PC-3 (cell line): ENCODE measurements around the gene ESYT2. TPM values are rescaled to one million over a fixed set of nuclear protein-coding genes. Genes with fewer than 3 reads are reported as not detected.

ENCODE experiments used
- ATAC-seq: fragments of 200-7000 bp; cut with Tn5 transposase; 2 replicates; pipeline ENCODE4 v1.9.1; 2020; ENCODE audit warnings: mild to moderate bottlenecking, moderate library complexity
- BruUV-seq: library from RNA; stranded (reverse); fragments of 400-500 nt; replicated peaks from 2 replicates; lab custom pipeline; 2021; lab: Mats Ljungman, UMichigan
- CTCF ChIA-PET: fragments of 300-600 bp; sonication (Branson Sonifier 250); formaldehyde crosslinking; loops from one replicate; lab custom pipeline; 2022; ENCODE audit warnings: antibody characterized with exemption; lab: Charles Lee
- POLR2A ChIA-PET: fragments of 300-600 bp; sonication (Branson Sonifier 250); formaldehyde crosslinking; loops from one replicate; lab custom pipeline; 2022; ENCODE audit warnings: antibody characterized with exemption; ENCODE audit not compliant: unreplicated experiment; lab: Charles Lee
- DNase-seq: peaks from one replicate; pipeline ENCODE4 v3.0.0-alpha.2; 2015
- H2AFZ ChIP-seq: fragments of 300-600 bp; sonication (generic); 2 replicates; pipeline ENCODE4 v1.6.0; 2016; ENCODE audit warnings: antibody characterized with exemption, low read length
- H3F3A ChIP-seq: fragments of 300-600 bp; sonication (generic); one replicate; pipeline ENCODE4 v1.6.0; 2017; ENCODE audit warnings: antibody characterized with exemption, low read length, control low read depth, mild to moderate bottlenecking; ENCODE audit not compliant: unreplicated experiment
- H3K27ac ChIP-seq: fragments of 300-600 bp; sonication (generic); 2 replicates; pipeline ENCODE4 v1.5.1; 2016; ENCODE audit warnings: mild to moderate bottlenecking, low read length
- H3K27me3 ChIP-seq: fragments of 300-600 bp; sonication (generic); 2 replicates; pipeline ENCODE4 v1.6.1; 2016; ENCODE audit warnings: low read length, mixed read lengths
- H3K36me3 ChIP-seq: fragments of 300-600 bp; sonication (generic); 2 replicates; pipeline ENCODE4 v1.6.1; 2016; ENCODE audit warnings: low read depth, mixed run types, low read length, mixed read lengths
- H3K4me1 ChIP-seq: fragments of 300-600 bp; sonication (generic); 2 replicates; pipeline ENCODE4 v1.5.1; 2016; ENCODE audit warnings: low read length; ENCODE audit not compliant: insufficient read depth
- H3K4me2 ChIP-seq: fragments of 300-600 bp; sonication (generic); 2 replicates; pipeline ENCODE4 v1.6.0; 2016; ENCODE audit warnings: low read length
- H3K4me3 ChIP-seq: fragments of 300-600 bp; sonication (generic); 2 replicates; pipeline ENCODE4 v1.5.1; 2016; ENCODE audit warnings: mild to moderate bottlenecking, low read length, mixed read lengths
- H3K79me2 ChIP-seq: fragments of 300-600 bp; sonication (generic); 2 replicates; pipeline ENCODE4 v1.6.1; 2017; ENCODE audit warnings: low read length, mixed read lengths
- H3K9ac ChIP-seq: fragments of 300-600 bp; sonication (generic); 2 replicates; pipeline ENCODE4 v1.6.0; 2016; ENCODE audit warnings: mild to moderate bottlenecking, low read length
- H3K9me2 ChIP-seq: fragments of 300-600 bp; sonication (generic); replicated peaks from 2 replicates; pipeline ENCODE4 v1.6.1; 2016; ENCODE audit warnings: mixed run types, low read length, mixed read lengths
- H3K9me3 ChIP-seq: fragments of 300-600 bp; sonication (generic); 2 replicates; pipeline ENCODE4 v1.6.1; 2016; ENCODE audit warnings: low read length, mixed read lengths
- H4K20me1 ChIP-seq: fragments of 300-600 bp; sonication (generic); 2 replicates; pipeline ENCODE4 v1.6.1; 2016; ENCODE audit warnings: low read length, mixed read lengths
- CTCF ChIP-seq: fragments of 300-600 bp; sonication (generic); conservative IDR thresholded peaks from 2 replicates; pipeline ENCODE4 v1.5.1; 2017; ENCODE audit warnings: antibody characterized with exemption, low read depth, mild to moderate bottlenecking, low read length
- EZH2 ChIP-seq: fragments of 300-600 bp; sonication (generic); IDR thresholded peaks from one replicate; pipeline ENCODE4 v1.6.1; 2017; ENCODE audit warnings: antibody characterized with exemption, mild to moderate bottlenecking, low read length; ENCODE audit not compliant: unreplicated experiment
- EZH2phosphoT487 ChIP-seq: fragments of 300-600 bp; sonication (generic); IDR thresholded peaks from 2 replicates; pipeline ENCODE4 v1.6.1; 2018; ENCODE audit warnings: mild to moderate bottlenecking, antibody characterized with exemption, low read length, borderline replicate concordance
- intact Hi-C: fragments of 100-400 bp; cut with micrococcal nuclease; formaldehyde crosslinking; loops from 2 replicates; pipeline ENCODE4 v1.9.0; 2023
- total RNA-seq: library from RNA; depleted of rRNA; stranded (reverse); fragments of >200 nt; gene quantifications from 2 replicates; pipeline ENCODE4 v1.2.3, GENCODE V29; 2014

ESYT2 gene
- total RNA-seq, 1 experiment from 2014 or later = 76.1 TPM

GRCh38 chr7:158861936-158862704 is 32.8 kb upstream of the ESYT2 start:
- no peaks in the 10 kb centered on the region for H3K27me3 ChIP-seq
- H3K9me2 ChIP-seq = no peaks in the 10 kb centered on the region
- no peaks in the 10 kb centered on the region for H4K20me1 ChIP-seq
- no peaks in the 10 kb centered on the region for H3F3A ChIP-seq
- no peaks in the 10 kb centered on the region for H3K9me3 ChIP-seq
- no peak for DNase-seq
- no peak overlapping the region for H3K27ac ChIP-seq
- H3K36me3 ChIP-seq = no peaks in the 10 kb centered on the region
- peaks cover 79% of the 10 kb centered on the region for H3K79me2 ChIP-seq
- CTCF ChIA-PET = interaction anchor here (2.0 kb wide), 1 partner anchor 115 kb away, joined by 4 read pairs; no protein-coding TSS in a partner anchor
- H3K4me3 ChIP-seq = no peak overlapping the region
- H3K4me2 ChIP-seq = no peak overlapping the region
- H2AFZ ChIP-seq = no peak overlapping the region
- no peak for ATAC-seq
- BruUV-seq = no TSS peak
- no peak for TF ChIP-seq EZH2
- TF ChIP-seq EZH2phosphoT487 = no peak
- TF ChIP-seq CTCF = no peak
- no peak overlapping the region for H3K9ac ChIP-seq
- intact Hi-C loops = no loop called here
- POLR2A ChIA-PET = no interaction called here
- peaks cover 42% of the 10 kb centered on the region for H3K4me1 ChIP-seq

GRCh38 chr7:158861004-158861787 is 31.9 kb upstream of the ESYT2 start:
- no peak for TF ChIP-seq EZH2
- no peak for TF ChIP-seq CTCF
- no peak for TF ChIP-seq EZH2phosphoT487

More at GRCh38 chr7:158861004-158861787, 31.9 kb upstream of the ESYT2 start:
- Histone ChIP-seq H3K4me3 (no peak overlapping the region), H2AFZ (no peak overlapping the region), H3K9me2 (no peaks in the 10 kb centered on the region), H3K4me2 (peak overlapping the region; percentile 8; the same call in 1 of the 2 replicates), H3K9ac (no peak overlapping the region), H3K9me3 (no peaks in the 10 kb centered on the region), H3K79me2 (peaks cover 77% of the 10 kb centered on the region), H3F3A (no peaks in the 10 kb centered on the region), H3K36me3 (no peaks in the 10 kb centered on the region), H3K27ac (no peak overlapping the region), H3K4me1 (peaks cover 42% of the 10 kb centered on the region), H4K20me1 (no peaks in the 10 kb centered on the region), H3K27me3 (no peaks in the 10 kb centered on the region)
- intact Hi-C loops = no loop called here
- DNase-seq (no peak), ATAC-seq (no peak)
- POLR2A ChIA-PET = no interaction called here
- CTCF ChIA-PET = no interaction called here
- BruUV-seq = no TSS peak
